B cell (primary cell): ENCODE data around the gene RECK. TPM values are rescaled to one million over a fixed set of nuclear protein-coding genes. Genes with fewer than 3 reads are reported as not detected.

Experiments
- ATAC-seq: fragments of 200-7000 bp; cut with Tn5 transposase; one replicate; pipeline ENCODE4 v1.10.0; 2021; ENCODE audit warnings: low read depth, mild to moderate bottlenecking, moderate number of reproducible peaks, moderate library complexity
- CTCF ChIA-PET: fragments of 350-600 bp; sonication (Branson Sonifier 250); formaldehyde crosslinking; loops from one replicate; lab custom pipeline; 2021; ENCODE audit warnings: antibody characterized with exemption, inconsistent platforms; lab: Charles Lee
- POLR2A ChIA-PET: fragments of 350-600 bp; sonication (Branson Sonifier 250); formaldehyde crosslinking; loops from one replicate; lab custom pipeline; 2021; ENCODE audit warnings: antibody characterized with exemption; lab: Charles Lee
- DNase-seq: peaks from one replicate; pipeline ENCODE4 v3.0.0; 2013
- H2AFZ ChIP-seq: 2 replicates; pipeline ENCODE4 v1.6.1; 2012; ENCODE audit warnings: mild to moderate bottlenecking, low read depth, low read length; ENCODE audit not compliant: insufficient read depth, poor library complexity, severe bottlenecking
- H3K27ac ChIP-seq, 2 donors: 1 replicate in 1 of 2; 2 replicates in 1 of 2; pipeline ENCODE4 v1.5.1; 2012 to 2013; ENCODE audit warnings: low read length in 2 of 2, mild to moderate bottlenecking in 2 of 2, moderate library complexity in 1 of 2
- H3K27me3 ChIP-seq, 4 experiments: fragments of 200-600 bp in 1 of 4; sonication (generic) in 1 of 4; replicated peaks in 1 of 4; 1 replicate in 2 of 4; 2 replicates in 2 of 4; pipeline versions ENCODE4 v1.6.1 to v1.7.0; 2013 to 2016; ENCODE audit warnings: low read length in 3 of 4, mild to moderate bottlenecking in 2 of 4, mixed read lengths in 1 of 4, moderate library complexity in 1 of 4; ENCODE audit not compliant: insufficient read depth in 4 of 4, control insufficient read depth in 3 of 4; ENCODE audit errors: control extremely low read depth in 1 of 4
- H3K36me3 ChIP-seq, 2 experiments: replicated peaks in 1 of 2; 1 replicate in 1 of 2; 2 replicates in 1 of 2; pipeline versions ENCODE4 v1.6.1 to v1.7.1; 2013; ENCODE audit warnings: low read length in 1 of 2; ENCODE audit not compliant: insufficient read depth in 2 of 2, control insufficient read depth in 1 of 2; ENCODE audit errors: control extremely low read depth in 1 of 2, extremely low read depth in 1 of 2
- H3K4me1 ChIP-seq, 2 donors: fragments of 200-600 bp in 1 of 2; sonication (generic) in 1 of 2; 1 replicate in 1 of 2; 2 replicates in 1 of 2; pipeline versions ENCODE4 v1.5.1 to v1.6.1; 2013 to 2017; ENCODE audit warnings: low read length in 2 of 2; ENCODE audit not compliant: control insufficient read depth in 2 of 2, insufficient read depth in 2 of 2
- H3K4me2 ChIP-seq: replicated peaks from 2 replicates; pipeline ENCODE3; 2012; ENCODE audit warnings: mild to moderate bottlenecking, low read depth, low read length; ENCODE audit not compliant: poor library complexity, severe bottlenecking
- H3K4me3 ChIP-seq, 5 experiments: fragments of 200-600 bp in 1 of 5; sonication (generic) in 1 of 5; 1 replicate in 3 of 5; 2 replicates in 2 of 5; pipeline versions ENCODE4 v1.5.1 to v1.7.0; 2011 to 2016; ENCODE audit warnings: low read length in 4 of 5, mild to moderate bottlenecking in 4 of 5, low read depth in 2 of 5, control low read depth in 1 of 5, moderate library complexity in 1 of 5; ENCODE audit not compliant: insufficient read depth in 1 of 5; ENCODE audit errors: control extremely low read depth in 1 of 5, extremely low read depth in 1 of 5
- H3K79me2 ChIP-seq: fragments of 200-600 bp; sonication (generic); one replicate; pipeline ENCODE4 v1.6.0; 2016; ENCODE audit warnings: low read length; ENCODE audit not compliant: control insufficient read depth, insufficient read depth
- H3K9ac ChIP-seq: fragments of 200-600 bp; sonication (generic); 2 replicates; pipeline ENCODE4 v1.6.1; 2017; ENCODE audit warnings: mild to moderate bottlenecking, low read length, moderate library complexity
- H3K9me3 ChIP-seq, 3 donors: one replicate each; pipeline versions ENCODE4 v1.6.1 to v1.7.1; 2013; ENCODE audit warnings: low read length in 2 of 3; ENCODE audit not compliant: control insufficient read depth in 2 of 3, insufficient read depth in 1 of 3; ENCODE audit errors: control extremely low read depth in 1 of 3
- H4K20me1 ChIP-seq: 2 replicates; pipeline ENCODE4 v1.6.0; 2012; ENCODE audit warnings: mild to moderate bottlenecking, low read length; ENCODE audit not compliant: insufficient read depth, control insufficient read depth, poor library complexity, severe bottlenecking
- H3K27ac Mint-ChIP-seq: one replicate; pipeline ENCODE4 v1.8.0; 2021; ENCODE audit warnings: mixed read lengths
- H3K27me3 Mint-ChIP-seq: one replicate; pipeline ENCODE4 v1.8.0; 2021; ENCODE audit warnings: mixed read lengths
- H3K4me1 Mint-ChIP-seq: one replicate; pipeline ENCODE4 v1.8.0; 2021; ENCODE audit warnings: mixed read lengths
- H3K4me3 Mint-ChIP-seq: one replicate; pipeline ENCODE4 v1.8.0; 2021; ENCODE audit warnings: mixed read lengths
- H3K9me3 Mint-ChIP-seq: one replicate; pipeline ENCODE4 v1.8.0; 2022; ENCODE audit warnings: mixed read lengths; ENCODE audit not compliant: insufficient read depth
- EZH2 ChIP-seq: IDR thresholded peaks from 2 replicates; pipeline ENCODE4 v1.6.1; 2012; ENCODE audit warnings: borderline replicate concordance, low read depth, mild to moderate bottlenecking, moderate library complexity, low read length; ENCODE audit not compliant: insufficient read depth, poor library complexity, severe bottlenecking
- WGBS: methylation state at CpG from one replicate; pipeline ENCODE4 v1.1.5; 2013; ENCODE audit warnings: missing lambda C conversion rate; ENCODE audit not compliant: insufficient coverage; 5-methylcytosine and 5-hydroxymethylcytosine counted together
- intact Hi-C: fragments of 100-400 bp; cut with micrococcal nuclease; formaldehyde crosslinking; loops from one replicate; pipeline ENCODE4 v1.10.0; 2022
- polyA plus RNA-seq: library from polyadenylated mRNA; depleted of rRNA; stranded (reverse); fragments of >200 nt; gene quantifications from 2 replicates; pipeline ENCODE4 v1.2.3, GENCODE V29; 2012
- total RNA-seq, 2 donors: library from RNA; stranded (reverse); fragments of 120-200 nt in 1 of 2; gene quantifications; 1 replicate in 1 of 2; 2 replicates in 1 of 2; pipeline versions ENCODE4 v1.2.3 to v1.2.4, GENCODE V29; 2013 to 2022
- TF ChIP-seq, protein P1 (sequence below): fragments of 200-600 bp; IDR thresholded peaks from one replicate; pipeline ENCODE4 v1.8.0; 2022; ENCODE audit warnings: antibody characterized with exemption, mild to moderate bottlenecking

The RECK gene
- total and polyA plus RNA-seq, 2 donors (not counting 1 experiment from before 2014, with no cell fraction given) = 5.6 to 7.7 TPM

DNA sequence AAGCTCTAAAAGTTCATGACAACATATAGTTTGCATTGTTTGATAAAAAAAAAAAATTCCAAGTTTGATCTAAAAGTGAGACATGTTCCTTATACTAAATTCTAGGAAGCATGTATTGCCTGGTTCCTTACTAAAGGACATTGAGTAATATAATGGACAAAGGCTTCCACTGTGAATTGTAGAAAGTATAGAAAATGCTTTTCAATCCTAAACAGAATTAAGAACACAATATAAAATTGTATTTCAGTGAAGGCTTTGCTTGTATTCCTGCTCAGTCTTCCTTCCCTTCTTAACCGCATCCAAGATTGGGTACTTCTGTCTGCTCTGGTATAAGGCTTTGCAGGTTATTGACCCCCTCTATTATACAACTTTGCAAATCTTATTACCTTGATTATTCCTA, 2.4 kb downstream of the RECK start:
- Histone ChIP-seq H3K9ac (no peak overlapping the region), H3K9me3 (no peaks in the 10 kb centered on the region), H3K27ac (no peak overlapping the region), H3K27me3 (peaks cover 0 to 3% (median 0%) of the 10 kb centered on the region in 4 experiments), H3K4me3 (no peak overlapping the region), H2AFZ (no peak overlapping the region), H3K79me2 (peaks cover 21% of the 10 kb centered on the region), H3K4me1 (peaks cover 19 to 23% of the 10 kb centered on the region in 2 donors), H3K4me2 (no peak overlapping the region), H4K20me1 (no peaks in the 10 kb centered on the region), H3K36me3 (no peaks in the 10 kb centered on the region)
- TF ChIP-seq EZH2 = no peak
- TF ChIP-seq, protein P1, sequence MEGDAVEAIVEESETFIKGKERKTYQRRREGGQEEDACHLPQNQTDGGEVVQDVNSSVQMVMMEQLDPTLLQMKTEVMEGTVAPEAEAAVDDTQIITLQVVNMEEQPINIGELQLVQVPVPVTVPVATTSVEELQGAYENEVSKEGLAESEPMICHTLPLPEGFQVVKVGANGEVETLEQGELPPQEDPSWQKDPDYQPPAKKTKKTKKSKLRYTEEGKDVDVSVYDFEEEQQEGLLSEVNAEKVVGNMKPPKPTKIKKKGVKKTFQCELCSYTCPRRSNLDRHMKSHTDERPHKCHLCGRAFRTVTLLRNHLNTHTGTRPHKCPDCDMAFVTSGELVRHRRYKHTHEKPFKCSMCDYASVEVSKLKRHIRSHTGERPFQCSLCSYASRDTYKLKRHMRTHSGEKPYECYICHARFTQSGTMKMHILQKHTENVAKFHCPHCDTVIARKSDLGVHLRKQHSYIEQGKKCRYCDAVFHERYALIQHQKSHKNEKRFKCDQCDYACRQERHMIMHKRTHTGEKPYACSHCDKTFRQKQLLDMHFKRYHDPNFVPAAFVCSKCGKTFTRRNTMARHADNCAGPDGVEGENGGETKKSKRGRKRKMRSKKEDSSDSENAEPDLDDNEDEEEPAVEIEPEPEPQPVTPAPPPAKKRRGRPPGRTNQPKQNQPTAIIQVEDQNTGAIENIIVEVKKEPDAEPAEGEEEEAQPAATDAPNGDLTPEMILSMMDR = no peak
- H3K9me3 Mint-ChIP-seq = no peaks in the 10 kb centered on the region
- intact Hi-C loops = loop anchor here (10.0 kb wide), 2 partner anchors 126 to 924 kb away; partner anchors contain the start of genes ATOSB and CCIN
- POLR2A ChIA-PET = no interaction called here
- CTCF ChIA-PET = interaction anchor here (1.0 to 3.3 kb wide), 3 partner anchors 16 to 31 kb away, joined by 3 to 18 read pairs (median 5); no protein-coding TSS in a partner anchor
- no peak overlapping the region for H3K27ac Mint-ChIP-seq
- no peaks in the 10 kb centered on the region for H3K27me3 Mint-ChIP-seq
- no peak overlapping the region for H3K4me3 Mint-ChIP-seq
- WGBS = no CpG with 5 or more reads among the region's 1 CpG
- peaks cover 39% of the 10 kb centered on the region for H3K4me1 Mint-ChIP-seq
- DNase-seq (no peak), ATAC-seq (no peak)

GRCh38 chr9:36039696-36040095, 3.0 kb downstream of the RECK start:
- Histone ChIP-seq H3K9ac (no peak overlapping the region), H3K79me2 (peaks cover 26% of the 10 kb centered on the region), H4K20me1 (no peaks in the 10 kb centered on the region), H3K27ac (no peak overlapping the region), H2AFZ (no peak overlapping the region), H3K4me3 (no peak overlapping the region), H3K9me3 (no peaks in the 10 kb centered on the region), H3K4me2 (no peak overlapping the region), H3K36me3 (no peaks in the 10 kb centered on the region), H3K4me1 (peaks cover 19 to 23% of the 10 kb centered on the region in 2 donors), H3K27me3 (peaks cover 0 to 3% (median 0%) of the 10 kb centered on the region in 4 experiments)
- intact Hi-C loops = loop anchor here (10.0 kb wide), 2 partner anchors 125 to 925 kb away; partner anchors contain the start of genes ATOSB and CCIN
- no peaks in the 10 kb centered on the region for H3K27me3 Mint-ChIP-seq
- ChIA-PET POLR2A (no interaction called here), CTCF (interaction anchor here (3.3 kb wide), 1 partner anchor 16 kb away, joined by 18 read pairs; no protein-coding TSS in a partner anchor)
- H3K27ac Mint-ChIP-seq = no peak overlapping the region
- H3K9me3 Mint-ChIP-seq = no peaks in the 10 kb centered on the region
- TF ChIP-seq EZH2 = no peak
- TF ChIP-seq, protein P1 = no peak
- DNase-seq (no peak), ATAC-seq (no peak)
- WGBS = no CpG with 5 or more reads among the region's 1 CpG
- H3K4me1 Mint-ChIP-seq = peaks cover 45% of the 10 kb centered on the region
- no peak overlapping the region for H3K4me3 Mint-ChIP-seq
